ENCODE results near the gene ZNF787.
"Not testable (repeated sequence)": the region's sequence is repeated elsewhere in the genome, so short reads cannot be mapped to it uniquely, and the experiment has no call there.

DNA sequence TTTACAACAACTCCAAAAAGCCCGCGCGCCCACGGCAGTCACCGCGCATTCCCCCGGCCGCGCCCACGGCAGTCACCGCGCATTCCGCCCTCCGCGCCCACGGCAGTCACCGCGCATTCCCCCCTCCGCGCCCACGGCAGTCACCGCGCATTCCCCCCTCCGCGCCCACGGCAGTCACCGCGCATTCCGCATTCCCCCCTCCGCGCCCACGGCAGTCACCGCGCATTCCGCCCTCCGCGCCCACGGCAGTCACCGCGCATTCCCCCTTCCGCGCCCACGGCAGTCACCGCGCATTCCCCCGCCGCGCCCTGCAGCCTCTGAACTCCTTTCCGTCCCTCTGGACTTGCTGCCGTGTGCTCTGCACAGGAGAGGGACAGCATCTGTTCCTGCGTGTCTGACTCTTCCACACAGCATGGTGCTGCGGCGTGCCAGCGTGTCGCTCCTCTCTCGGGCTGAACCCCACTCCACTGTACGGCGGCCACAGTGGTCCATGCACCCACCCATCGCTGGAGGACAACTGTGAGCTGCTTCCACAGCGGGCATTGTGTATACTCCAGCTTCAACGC lies 15.2 kb downstream of the ZNF787 start:
- not testable (repeated sequence) for TF ChIP-seq POLR2A (IDR thresholded peaks at IDR 0.05; ENCODE audit: low read length); PHF8 (IDR thresholded peaks at IDR 0.05; ENCODE audit: borderline replicate concordance, low read depth)
- TF ChIP-seq, protein P1, sequence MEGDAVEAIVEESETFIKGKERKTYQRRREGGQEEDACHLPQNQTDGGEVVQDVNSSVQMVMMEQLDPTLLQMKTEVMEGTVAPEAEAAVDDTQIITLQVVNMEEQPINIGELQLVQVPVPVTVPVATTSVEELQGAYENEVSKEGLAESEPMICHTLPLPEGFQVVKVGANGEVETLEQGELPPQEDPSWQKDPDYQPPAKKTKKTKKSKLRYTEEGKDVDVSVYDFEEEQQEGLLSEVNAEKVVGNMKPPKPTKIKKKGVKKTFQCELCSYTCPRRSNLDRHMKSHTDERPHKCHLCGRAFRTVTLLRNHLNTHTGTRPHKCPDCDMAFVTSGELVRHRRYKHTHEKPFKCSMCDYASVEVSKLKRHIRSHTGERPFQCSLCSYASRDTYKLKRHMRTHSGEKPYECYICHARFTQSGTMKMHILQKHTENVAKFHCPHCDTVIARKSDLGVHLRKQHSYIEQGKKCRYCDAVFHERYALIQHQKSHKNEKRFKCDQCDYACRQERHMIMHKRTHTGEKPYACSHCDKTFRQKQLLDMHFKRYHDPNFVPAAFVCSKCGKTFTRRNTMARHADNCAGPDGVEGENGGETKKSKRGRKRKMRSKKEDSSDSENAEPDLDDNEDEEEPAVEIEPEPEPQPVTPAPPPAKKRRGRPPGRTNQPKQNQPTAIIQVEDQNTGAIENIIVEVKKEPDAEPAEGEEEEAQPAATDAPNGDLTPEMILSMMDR (IDR thresholded peaks at IDR 0.05) = not testable (repeated sequence)
- TF ChIP-seq, protein P2, sequence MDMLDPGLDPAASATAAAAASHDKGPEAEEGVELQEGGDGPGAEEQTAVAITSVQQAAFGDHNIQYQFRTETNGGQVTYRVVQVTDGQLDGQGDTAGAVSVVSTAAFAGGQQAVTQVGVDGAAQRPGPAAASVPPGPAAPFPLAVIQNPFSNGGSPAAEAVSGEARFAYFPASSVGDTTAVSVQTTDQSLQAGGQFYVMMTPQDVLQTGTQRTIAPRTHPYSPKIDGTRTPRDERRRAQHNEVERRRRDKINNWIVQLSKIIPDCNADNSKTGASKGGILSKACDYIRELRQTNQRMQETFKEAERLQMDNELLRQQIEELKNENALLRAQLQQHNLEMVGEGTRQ (IDR thresholded peaks at IDR 0.05) = not testable (repeated sequence)
- TF ChIP-seq, protein P3, sequence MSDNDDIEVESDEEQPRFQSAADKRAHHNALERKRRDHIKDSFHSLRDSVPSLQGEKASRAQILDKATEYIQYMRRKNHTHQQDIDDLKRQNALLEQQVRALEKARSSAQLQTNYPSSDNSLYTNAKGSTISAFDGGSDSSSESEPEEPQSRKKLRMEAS (IDR thresholded peaks at IDR 0.05) = not testable (repeated sequence)

Measured in A549 (cell line).